Smooth muscle cell (in vitro differentiated cells): Measurements from ENCODE around the gene KAT2A. TPM values are rescaled to one million over a fixed set of nuclear protein-coding genes. Genes with fewer than 3 reads are reported as not detected.

Source experiments
- DNase-seq: peaks from one replicate; lab custom pipeline; 2025; ENCODE audit not compliant: unreplicated experiment; lab: John Stamatoyannopoulos, UW
- H2AFZ ChIP-seq: fragments of 200-600 bp; sonication (generic); 2 replicates; pipeline ENCODE4 v1.6.0; 2016; ENCODE audit warnings: antibody characterized with exemption, low read depth, mild to moderate bottlenecking
- H3F3A ChIP-seq: fragments of 200-600 bp; sonication (generic); 2 replicates; pipeline ENCODE4 v1.6.0; 2017; ENCODE audit warnings: antibody characterized with exemption, low read depth
- H3K27ac ChIP-seq: fragments of 200-600 bp; sonication (generic); 2 replicates; pipeline ENCODE4 v1.5.1; 2016; ENCODE audit warnings: low read depth, mild to moderate bottlenecking
- H3K27me3 ChIP-seq: fragments of 200-600 bp; sonication (generic); 2 replicates; pipeline ENCODE4 v1.6.1; 2016; ENCODE audit warnings: low read depth, mild to moderate bottlenecking
- H3K36me3 ChIP-seq: fragments of 200-600 bp; sonication (generic); 2 replicates; pipeline ENCODE4 v1.5.1; 2016; ENCODE audit warnings: low read depth
- H3K4me1 ChIP-seq: fragments of 200-600 bp; sonication (generic); 2 replicates; pipeline ENCODE4 v1.5.1; 2016; ENCODE audit warnings: low read depth
- H3K4me2 ChIP-seq: fragments of 200-600 bp; sonication (generic); 2 replicates; pipeline ENCODE4 v1.6.0; 2016; ENCODE audit warnings: mild to moderate bottlenecking
- H3K4me3 ChIP-seq: fragments of 200-600 bp; sonication (generic); 2 replicates; pipeline ENCODE4 v1.5.1; 2016; ENCODE audit warnings: mild to moderate bottlenecking
- H3K79me2 ChIP-seq: fragments of 200-600 bp; sonication (generic); 2 replicates; pipeline ENCODE4 v1.6.0; 2016; ENCODE audit warnings: low read depth, mild to moderate bottlenecking
- H3K9ac ChIP-seq: fragments of 200-600 bp; sonication (generic); 2 replicates; pipeline ENCODE4 v1.6.0; 2016; ENCODE audit warnings: low read depth
- H3K9me3 ChIP-seq: fragments of 200-600 bp; sonication (generic); replicated peaks from 2 replicates; pipeline ENCODE4 v1.5.1; 2016; ENCODE audit warnings: low read depth
- H4K20me1 ChIP-seq: fragments of 200-600 bp; sonication (generic); 2 replicates; pipeline ENCODE4 v1.6.0; 2016; ENCODE audit warnings: low read depth
- CTCF ChIP-seq: fragments of 200-600 bp; sonication (generic); IDR thresholded peaks from 2 replicates; pipeline ENCODE4 v1.5.1; 2017; ENCODE audit warnings: borderline replicate concordance, mild to moderate bottlenecking, antibody characterized with exemption; ENCODE audit not compliant: insufficient read depth, poor library complexity, severe bottlenecking
- WGBS: methylation state at CpG from one replicate; pipeline ENCODE4 v1.1.7; 2016; ENCODE audit warnings: low lambda C conversion rate; 5-methylcytosine and 5-hydroxymethylcytosine counted together
- polyA plus RNA-seq: library from polyadenylated mRNA; unstranded; fragments of >200 nt; fragmentation: Nextera tagmentation; extraction: Ambion mirVana; gene quantifications from 2 replicates; pipeline ENCODE4 v1.2.1, GENCODE V29; 2016
- total RNA-seq: library from RNA; depleted of rRNA; stranded (reverse); fragments of >200 nt; gene quantifications from 2 replicates; pipeline ENCODE4 v1.2.3, GENCODE V29; 2014

Gene KAT2A
- total and polyA plus RNA-seq, 2 experiments from 2014 or later, result 17.1 to 25.3 TPM

GRCh38 chr17:42090964-42091790 is 30.0 kb downstream of the KAT2A start:
- Histone ChIP-seq H3K4me2 (no peak overlapping the region), H4K20me1 (no peaks in the 10 kb centered on the region), H3K27ac (no peak overlapping the region), H3K79me2 (no peaks in the 10 kb centered on the region), H3K4me3 (no peak overlapping the region), H3K9ac (no peak overlapping the region), H3K9me3 (no peaks in the 10 kb centered on the region), H3K36me3 (no peaks in the 10 kb centered on the region), H3K4me1 (no peaks in the 10 kb centered on the region), H3K27me3 (no peaks in the 10 kb centered on the region), H3F3A (no peaks in the 10 kb centered on the region), H2AFZ (no peak overlapping the region)
- WGBS, result 94% methylated on average over 8 of the region's 8 CpGs
- no peak for TF ChIP-seq CTCF
- no peak for DNase-seq

GRCh38 chr17:42088736-42089135 is 32.4 kb downstream of the KAT2A start:
- H3K27me3 ChIP-seq, result no peaks in the 10 kb centered on the region
- no peaks in the 10 kb centered on the region for H3F3A ChIP-seq
- H3K9me3 ChIP-seq, result no peaks in the 10 kb centered on the region
- no peak overlapping the region for H2AFZ ChIP-seq
- H4K20me1 ChIP-seq, result no peaks in the 10 kb centered on the region
- no peak for TF ChIP-seq CTCF
- 93% methylated on average over 8 of the region's 8 CpGs for WGBS
- H3K4me3 ChIP-seq, result no peak overlapping the region
- no peaks in the 10 kb centered on the region for H3K4me1 ChIP-seq
- H3K9ac ChIP-seq, result no peak overlapping the region
- no peaks in the 10 kb centered on the region for H3K36me3 ChIP-seq
- H3K79me2 ChIP-seq, result no peaks in the 10 kb centered on the region
- no peak overlapping the region for H3K4me2 ChIP-seq
- H3K27ac ChIP-seq, result no peak overlapping the region
- no peak for DNase-seq

GRCh38 chr17:42087736-42088705 is 33.1 kb downstream of the KAT2A start:
- no peaks in the 10 kb centered on the region for H3K79me2 ChIP-seq
- no peaks in the 10 kb centered on the region for H4K20me1 ChIP-seq
- WGBS, result 86% methylated on average over 20 of the region's 20 CpGs
- TF ChIP-seq CTCF, result no peak
- no peaks in the 10 kb centered on the region for H3K36me3 ChIP-seq
- no peak for DNase-seq
- H3K27me3 ChIP-seq, result no peaks in the 10 kb centered on the region
- H3K4me3 ChIP-seq, result no peak overlapping the region
- H3K9ac ChIP-seq, result no peak overlapping the region
- H3K9me3 ChIP-seq, result no peaks in the 10 kb centered on the region
- H2AFZ ChIP-seq, result no peak overlapping the region
- H3K27ac ChIP-seq, result no peak overlapping the region
- no peaks in the 10 kb centered on the region for H3K4me1 ChIP-seq
- no peaks in the 10 kb centered on the region for H3F3A ChIP-seq
- no peak overlapping the region for H3K4me2 ChIP-seq
